ENCODE data around the gene HNRNPC. TPM values are rescaled to one million over a fixed set of nuclear protein-coding genes. Genes with fewer than 3 reads are reported as not detected.

HNRNPC gene
- total and polyA plus RNA-seq, 2 of the 8 experiments (the other 6 are each of a cell fraction or from before 2014, with no cell fraction given): 781 to 1,207 TPM

GRCh38 chr14:21233457-21234076, 35.7 kb downstream of the HNRNPC start:
- H3K27ac ChIP-seq (ENCODE audit: low read depth, low read length): no peak overlapping the region
- H3K9me3 ChIP-seq (ENCODE audit: insufficient read depth in 2 of 2, low read depth in 1 of 2, low read length in 1 of 2): no peaks in the 10 kb centered on the region
- H4K5ac ChIP-seq (ENCODE audit: insufficient read length, low read depth, low read length): no peak overlapping the region
- no peak overlapping the region for H3K9ac ChIP-seq (replicated peaks in 1 of 4; ENCODE audit: extremely low read depth in 1 of 4, low read depth in 3 of 4, low read length in 3 of 4)
- H2BK12ac ChIP-seq (ENCODE audit: low read depth, low read length): no peak overlapping the region
- peak; percentile 13 for FAIRE-seq
- H2BK20ac ChIP-seq (ENCODE audit: low read length): no peak overlapping the region
- no peak overlapping the region for H2BK5ac ChIP-seq (ENCODE audit: low read depth, low read length)
- no peaks in the 10 kb centered on the region for H3K4me1 ChIP-seq (replicated peaks in 1 of 4; ENCODE audit: control insufficient read depth in 3 of 4, insufficient read depth in 4 of 4, low read length in 3 of 4)
- no peak overlapping the region for H2BK120ac ChIP-seq (replicated peaks; ENCODE audit: low read depth, low read length)
- no peak overlapping the region for H3K23ac ChIP-seq (ENCODE audit: insufficient read length)
- POLR2A ChIA-PET (ENCODE audit: partially characterized antibody): interaction anchor here (0.7 to 4.3 kb wide), 7 partner anchors 11 to 34 kb away, joined by 3 to 60 read pairs (median 4); no protein-coding TSS in a partner anchor
- DNase-seq (ENCODE audit: low read depth in 1 of 2, low spot score in 2 of 2): no peak
- CTCF ChIA-PET (ENCODE audit: partially characterized antibody): interaction anchor here (3.3 kb wide), 1 partner anchor 9 kb away, joined by 17 read pairs; no protein-coding TSS in a partner anchor
- H4K91ac ChIP-seq (replicated peaks; ENCODE audit: insufficient read length, low read length): no peak overlapping the region
- H3K23me2 ChIP-seq (ENCODE audit: low read depth, low read length): no peaks in the 10 kb centered on the region
- H3K14ac ChIP-seq (ENCODE audit: insufficient read length): no peak overlapping the region
- no peak overlapping the region for H3K56ac ChIP-seq (replicated peaks; ENCODE audit: insufficient read length, low read depth, low read length)
- no peak overlapping the region for H2AFZ ChIP-seq (ENCODE audit: low read length)
- peaks cover 19 to 26% of the 10 kb centered on the region in 2 experiments for H4K20me1 ChIP-seq (replicated peaks in 1 of 2; ENCODE audit: control insufficient read depth in 1 of 2, insufficient read depth in 2 of 2, low read length in 2 of 2)
- H3K36me3 ChIP-seq (ENCODE audit: control insufficient read depth in 2 of 4, insufficient read depth in 4 of 4, low read length in 3 of 4): peaks cover 17 to 94% (median 51%) of the 10 kb centered on the region in 4 experiments
- WGBS, 2 experiments (ENCODE audit: extremely low coverage in 1 of 2, insufficient coverage in 1 of 2, insufficient read length in 1 of 2, insufficient replicate concordance in 2 of 2, low coverage in 1 of 2, low lambda C conversion rate in 2 of 2, missing lambda C conversion rate in 1 of 2): 83% methylated on average over 8 of the region's 8 CpGs; no CpG with 5 or more reads in 1 of the 2 experiments
- H3K4ac ChIP-seq (replicated peaks; ENCODE audit: insufficient read length, low read depth, low read length): no peak overlapping the region
- peaks cover 8 to 100% of the 10 kb centered on the region in 2 experiments; a peak in 3 of 4 replicates for H3K79me2 ChIP-seq (ENCODE audit: control insufficient read depth in 1 of 2, insufficient read depth in 2 of 2, low read length in 2 of 2)
- no peak overlapping the region for H2AK5ac ChIP-seq (ENCODE audit: low read depth, low read length)
- H3K4me3 ChIP-seq (ENCODE audit: extremely low read depth in 1 of 4, insufficient read depth in 2 of 4, low read depth in 3 of 4, low read length in 4 of 4): no peak overlapping the region
- TF ChIP-seq RAD21 (IDR thresholded peaks at IDR 0.05 in 1 of 2, conservative IDR thresholded peaks at IDR 0.05 in 1 of 2; ENCODE audit: low read depth in 2 of 2, low read length in 2 of 2) (peak; percentile 36 to 39; a peak in 2 of 4 replicates), CEBPB (IDR thresholded peaks at IDR 0.05; ENCODE audit: low read depth, low read length) (no peak), CTCF (IDR thresholded peaks at IDR 0.05; ENCODE audit: control extremely low read depth in 1 of 3, insufficient read depth in 1 of 3, low read depth in 1 of 3, low read length in 3 of 3) (peak; percentile 27 to 55 (median 52); a peak in 3 of 4 replicates), JUND (IDR thresholded peaks at IDR 0.05; ENCODE audit: low read length) (peak; percentile 17; the same call in 1 of the 2 replicates)
- no peak overlapping the region for H2BK15ac ChIP-seq (ENCODE audit: low read length)
- H4K8ac ChIP-seq (ENCODE audit: extremely low read depth, insufficient read depth, low read length): no peak overlapping the region
- H3K27me3 ChIP-seq (replicated peaks in 1 of 4; ENCODE audit: control insufficient read depth in 3 of 4, extremely low read depth in 1 of 4, insufficient read depth in 3 of 4, low read length in 3 of 4): no peaks in the 10 kb centered on the region
- H3K18ac ChIP-seq (ENCODE audit: extremely low read depth, low read length): no peak overlapping the region
- no peaks in the 10 kb centered on the region; the same call in 1 of the 2 replicates for H3K79me1 ChIP-seq (ENCODE audit: low read depth, low read length)
- no peak overlapping the region for H3K4me2 ChIP-seq (ENCODE audit: insufficient read depth in 1 of 2, low read depth in 2 of 2, low read length in 2 of 2)

Data from H1 (cell line).